GM19351 (cell line): ENCODE measurements around the gene ITGB2.

Source experiments
- ATAC-seq: cut with Tn5 transposase; IDR thresholded peaks from one replicate; pipeline ENCODE4 v1.9.1; 2021; ENCODE audit warnings: mild to moderate bottlenecking, moderate library complexity; ENCODE audit not compliant: unreplicated experiment

ITGB2 gene

GRCh38 chr21:44911384-44912157 lies 9.1 kb downstream of the ITGB2 start:
- no peak for ATAC-seq

GRCh38 chr21:44911068-44911383 lies 9.7 kb downstream of the ITGB2 start:
- ATAC-seq, result no peak

- no peak for ATAC-seq
These were observed 10.3 kb downstream of the ITGB2 start for GRCh38 chr21:44910229-44911067.

- ATAC-seq, result no peak
These were observed 11.0 kb downstream of the ITGB2 start for GRCh38 chr21:44909719-44910118.

GRCh38 chr21:44908908-44909307 lies 11.8 kb downstream of the ITGB2 start:
- ATAC-seq, result no peak

GRCh38 chr21:44907966-44908895 lies 12.5 kb downstream of the ITGB2 start:
- no peak for ATAC-seq

- ATAC-seq, result no peak
These were observed 13.3 kb downstream of the ITGB2 start for GRCh38 chr21:44907225-44907965.

GRCh38 chr21:44905728-44906090 lies 15.0 kb downstream of the ITGB2 start:
- ATAC-seq, result no peak

GRCh38 chr21:44905016-44905727 lies 15.5 kb downstream of the ITGB2 start:
- no peak for ATAC-seq

GRCh38 chr21:44904141-44904923 lies 16.4 kb downstream of the ITGB2 start:
- ATAC-seq, result no peak

GRCh38 chr21:44903689-44904088 lies 17.0 kb downstream of the ITGB2 start:
- ATAC-seq, result no peak

GRCh38 chr21:44903050-44903685 lies 17.5 kb downstream of the ITGB2 start:
- ATAC-seq, result no peak

GRCh38 chr21:44902268-44903049 lies 18.2 kb downstream of the ITGB2 start:
- ATAC-seq, result no peak

GRCh38 chr21:44901391-44902074 lies 19.2 kb downstream of the ITGB2 start:
- ATAC-seq, result no peak

- no peak for ATAC-seq
These were observed 20.0 kb downstream of the ITGB2 start for GRCh38 chr21:44900559-44901251.

GRCh38 chr21:44899768-44900558 lies 20.7 kb downstream of the ITGB2 start:
- ATAC-seq, result no peak
